ENCODE results near the gene PDZD4.

Gene PDZD4

DNA sequence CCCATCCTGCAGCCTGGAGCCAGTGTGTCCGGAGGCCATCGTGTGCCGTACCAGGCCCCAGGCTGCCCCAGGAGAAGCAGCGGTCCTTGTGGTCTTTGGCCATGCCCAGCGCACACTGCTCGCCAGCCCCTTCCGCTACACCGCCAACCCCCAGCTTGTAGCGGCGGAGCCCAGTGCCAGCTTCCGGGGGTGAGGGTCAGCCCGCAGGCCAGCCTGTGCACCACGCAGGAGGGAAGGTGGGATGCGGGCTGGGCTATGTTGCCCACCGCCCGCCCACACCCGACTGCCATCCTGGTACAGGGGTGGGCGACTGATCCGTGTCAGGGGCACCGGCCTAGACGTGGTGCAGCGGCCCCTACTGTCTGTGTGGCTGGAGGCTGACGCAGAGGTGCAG is 57.1 kb downstream of the PDZD4 start:
- H3K27ac ChIP-seq, result no peak overlapping the region
- H3K9me3 ChIP-seq, result no peaks in the 10 kb centered on the region
- H3K4me3 ChIP-seq (ENCODE audit: low read depth in 1 of 2, low read length in 1 of 2), result no peak overlapping the region
- H3K36me3 ChIP-seq, result no peaks in the 10 kb centered on the region
- H3K4me1 ChIP-seq (ENCODE audit: control insufficient read depth in 1 of 2, insufficient read depth in 1 of 2, low read depth in 1 of 2, low read length in 1 of 2), result no peaks in the 10 kb centered on the region
- TF ChIP-seq, protein P1, sequence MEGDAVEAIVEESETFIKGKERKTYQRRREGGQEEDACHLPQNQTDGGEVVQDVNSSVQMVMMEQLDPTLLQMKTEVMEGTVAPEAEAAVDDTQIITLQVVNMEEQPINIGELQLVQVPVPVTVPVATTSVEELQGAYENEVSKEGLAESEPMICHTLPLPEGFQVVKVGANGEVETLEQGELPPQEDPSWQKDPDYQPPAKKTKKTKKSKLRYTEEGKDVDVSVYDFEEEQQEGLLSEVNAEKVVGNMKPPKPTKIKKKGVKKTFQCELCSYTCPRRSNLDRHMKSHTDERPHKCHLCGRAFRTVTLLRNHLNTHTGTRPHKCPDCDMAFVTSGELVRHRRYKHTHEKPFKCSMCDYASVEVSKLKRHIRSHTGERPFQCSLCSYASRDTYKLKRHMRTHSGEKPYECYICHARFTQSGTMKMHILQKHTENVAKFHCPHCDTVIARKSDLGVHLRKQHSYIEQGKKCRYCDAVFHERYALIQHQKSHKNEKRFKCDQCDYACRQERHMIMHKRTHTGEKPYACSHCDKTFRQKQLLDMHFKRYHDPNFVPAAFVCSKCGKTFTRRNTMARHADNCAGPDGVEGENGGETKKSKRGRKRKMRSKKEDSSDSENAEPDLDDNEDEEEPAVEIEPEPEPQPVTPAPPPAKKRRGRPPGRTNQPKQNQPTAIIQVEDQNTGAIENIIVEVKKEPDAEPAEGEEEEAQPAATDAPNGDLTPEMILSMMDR (IDR thresholded peaks at IDR 0.05), result no peak
- no peaks in the 10 kb centered on the region for H3K27me3 ChIP-seq

DNA sequence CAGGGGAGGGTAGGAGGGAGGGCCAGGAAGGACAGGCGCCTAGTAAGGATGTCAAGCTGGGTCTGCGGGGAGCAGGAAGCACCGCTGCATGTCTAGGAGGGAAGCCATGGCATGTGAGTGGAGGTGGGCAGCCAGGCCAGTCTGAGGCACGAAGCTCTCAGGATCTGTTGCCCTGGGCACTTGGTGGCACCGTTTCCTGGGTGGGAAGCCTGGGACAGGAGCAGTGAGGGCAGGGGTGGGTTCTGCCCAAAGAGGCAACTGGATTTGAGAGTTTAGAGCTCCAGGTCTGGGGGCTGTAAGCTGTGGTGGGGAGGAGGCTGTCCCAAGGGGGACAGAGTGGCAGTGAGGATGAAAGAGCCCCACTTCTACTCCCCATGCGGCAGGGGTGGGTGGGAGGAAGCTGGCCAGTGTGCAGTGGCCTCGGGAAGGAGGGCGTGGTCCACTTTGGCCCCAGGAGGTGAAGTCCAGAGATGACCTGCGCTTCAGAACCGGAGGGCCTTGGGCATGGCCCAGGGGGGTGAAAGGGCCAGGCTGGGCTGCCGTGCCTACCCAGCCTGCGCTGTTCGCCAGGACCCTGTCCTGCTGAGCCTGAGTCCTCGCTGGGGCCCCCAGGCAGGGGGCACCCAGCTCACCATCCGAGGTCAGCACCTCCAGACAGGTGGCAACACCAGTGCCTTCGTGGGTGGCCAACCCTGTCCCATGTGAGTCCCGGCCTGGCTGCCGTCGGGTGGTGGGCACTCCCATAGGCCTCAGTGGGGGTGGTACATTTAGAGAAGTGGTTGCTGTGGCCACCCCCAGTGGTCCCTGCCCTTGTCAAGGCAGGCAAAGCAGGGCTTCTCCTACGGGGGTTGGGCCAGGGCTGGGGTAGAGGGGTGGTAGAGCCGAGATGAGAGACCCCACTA is 57.8 kb downstream of the PDZD4 start:
- H3K4me1 ChIP-seq (ENCODE audit: control insufficient read depth in 1 of 2, insufficient read depth in 1 of 2, low read depth in 1 of 2, low read length in 1 of 2), result no peaks in the 10 kb centered on the region
- no peaks in the 10 kb centered on the region for H3K9me3 ChIP-seq
- H3K27me3 ChIP-seq, result no peaks in the 10 kb centered on the region
- TF ChIP-seq, protein P1 (IDR thresholded peaks at IDR 0.05), result no peak
- H3K27ac ChIP-seq, result no peak overlapping the region
- no peaks in the 10 kb centered on the region for H3K36me3 ChIP-seq
- H3K4me3 ChIP-seq (ENCODE audit: low read depth in 1 of 2, low read length in 1 of 2), result no peak overlapping the region

DNA sequence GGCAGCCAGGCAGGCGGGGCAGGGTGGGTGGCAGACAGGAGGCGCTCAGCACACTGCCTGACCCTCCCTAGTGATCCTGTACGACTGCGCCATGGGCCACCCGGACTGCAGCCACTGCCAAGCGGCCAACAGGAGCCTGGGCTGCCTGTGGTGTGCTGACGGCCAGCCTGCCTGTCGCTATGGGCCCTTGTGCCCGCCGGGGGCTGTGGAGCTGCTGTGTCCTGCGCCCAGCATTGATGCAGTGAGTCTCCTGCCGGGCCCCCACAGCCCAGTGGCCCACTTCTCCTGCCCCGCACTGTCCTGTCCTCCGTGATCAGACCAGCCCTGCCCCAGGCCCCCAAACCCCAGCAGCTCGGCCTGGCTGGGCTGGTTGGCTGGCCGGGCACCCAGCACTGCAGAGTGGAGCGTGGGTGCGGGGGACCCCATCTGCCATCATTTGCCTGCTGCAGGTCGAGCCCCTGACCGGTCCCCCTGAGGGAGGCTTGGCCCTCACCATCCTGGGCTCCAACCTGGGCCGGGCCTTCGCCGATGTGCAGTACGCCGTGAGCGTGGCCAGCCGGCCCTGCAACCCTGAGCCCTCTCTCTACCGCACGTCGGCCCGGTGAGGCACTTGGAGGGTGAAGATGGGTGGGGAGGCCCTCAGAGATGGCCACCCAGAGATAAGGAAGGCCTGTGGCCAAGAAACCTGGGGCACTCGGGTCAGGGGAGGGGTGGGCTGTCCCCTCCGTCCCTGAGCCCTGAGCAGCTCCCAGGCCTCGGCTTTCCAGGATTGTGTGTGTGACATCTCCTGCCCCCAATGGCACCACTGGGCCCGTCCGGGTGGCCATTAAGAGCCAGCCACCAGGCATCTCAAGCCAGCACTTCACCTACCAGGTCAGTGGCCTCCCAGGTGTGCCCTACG is 58.7 kb downstream of the PDZD4 start:
- Histone ChIP-seq H3K27me3 (peaks cover 4% of the 10 kb centered on the region), H3K4me1 (ENCODE audit: control insufficient read depth in 1 of 2, insufficient read depth in 1 of 2, low read depth in 1 of 2, low read length in 1 of 2) (no peaks in the 10 kb centered on the region), H3K4me3 (ENCODE audit: low read depth in 1 of 2, low read length in 1 of 2) (no peak overlapping the region), H3K36me3 (no peaks in the 10 kb centered on the region), H3K9me3 (no peaks in the 10 kb centered on the region), H3K27ac (no peak overlapping the region)
- TF ChIP-seq, protein P1 (IDR thresholded peaks at IDR 0.05), result no peak

DNA sequence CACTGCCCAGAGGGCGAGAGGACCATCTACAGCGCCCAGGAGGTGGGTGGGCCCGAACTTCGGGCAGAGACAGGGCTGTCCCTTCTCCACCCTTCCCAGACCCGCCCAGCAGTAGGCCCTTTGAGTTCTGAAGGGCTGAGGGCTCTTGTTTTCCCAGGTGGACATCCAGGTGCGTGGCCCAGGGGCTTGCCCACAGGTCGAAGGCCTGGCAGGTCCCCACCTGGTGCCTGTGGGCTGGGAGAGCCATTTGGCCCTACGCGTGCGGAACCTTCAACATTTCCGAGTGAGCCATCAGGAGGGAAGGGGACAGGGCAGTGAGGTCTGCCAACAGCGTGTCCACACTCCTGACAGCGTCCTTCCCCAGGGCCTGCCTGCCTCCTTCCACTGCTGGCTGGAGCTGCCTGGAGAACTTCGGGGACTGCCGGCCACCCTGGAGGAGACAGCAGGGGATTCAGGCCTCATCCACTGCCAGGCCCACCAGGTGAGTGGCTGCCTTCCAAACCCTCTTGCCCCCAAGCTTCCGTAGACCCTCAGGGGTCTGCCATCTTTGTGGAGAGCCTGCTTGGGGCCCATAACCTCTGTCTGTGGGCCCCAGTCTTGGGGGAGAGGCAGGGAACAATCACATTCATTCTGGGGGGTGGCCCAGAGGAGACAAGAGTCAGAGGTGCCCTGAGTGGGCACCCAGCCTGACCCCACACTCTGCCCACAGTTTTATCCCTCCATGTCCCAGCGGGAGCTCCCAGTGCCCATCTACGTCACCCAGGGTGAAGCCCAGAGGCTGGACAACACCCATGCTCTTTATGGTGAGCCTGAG is 59.5 kb downstream of the PDZD4 start:
- Histone ChIP-seq H3K4me3 (ENCODE audit: low read depth in 1 of 2, low read length in 1 of 2) (no peak overlapping the region), H3K4me1 (ENCODE audit: control insufficient read depth in 1 of 2, insufficient read depth in 1 of 2, low read depth in 1 of 2, low read length in 1 of 2) (no peaks in the 10 kb centered on the region), H3K27me3 (peaks cover 12% of the 10 kb centered on the region), H3K9me3 (no peaks in the 10 kb centered on the region), H3K36me3 (no peaks in the 10 kb centered on the region), H3K27ac (no peak overlapping the region)
- TF ChIP-seq, protein P1 (IDR thresholded peaks at IDR 0.05), result no peak

All from neutrophil (primary cell).